Islet precursor cell (in vitro differentiated cells): ENCODE measurements around the gene LPAR2.
A peak's percentile ranks its signal among the peaks of the same experiment; 100 is the strongest.

ENCODE experiments used
- DNase-seq: peaks from one replicate; pipeline ENCODE4 v3.0.0-alpha.2; 2018

LPAR2 gene

GRCh38 chr19:19592690-19593089 lies 35.3 kb downstream of the LPAR2 start:
- DNase-seq: no peak

- peak; percentile 91 for DNase-seq
Observed at GRCh38 chr19:19591133-19591825, 36.7 kb downstream of the LPAR2 start.

GRCh38 chr19:19588546-19588945 lies 39.5 kb downstream of the LPAR2 start:
- DNase-seq: no peak

- DNase-seq: no peak
Observed at GRCh38 chr19:19587771-19588170, 40.2 kb downstream of the LPAR2 start.

GRCh38 chr19:19584356-19584755 lies 43.7 kb downstream of the LPAR2 start:
- no peak for DNase-seq

- no peak for DNase-seq
Observed at GRCh38 chr19:19582471-19582870, 45.5 kb downstream of the LPAR2 start.

GRCh38 chr19:19581391-19581790 lies 46.6 kb downstream of the LPAR2 start:
- no peak for DNase-seq

- no peak for DNase-seq
Observed at GRCh38 chr19:19580418-19580817, 47.6 kb downstream of the LPAR2 start.

GRCh38 chr19:19579533-19580361 lies 48.3 kb downstream of the LPAR2 start:
- DNase-seq: no peak

- DNase-seq: no peak
Observed at GRCh38 chr19:19578252-19578651, 49.8 kb downstream of the LPAR2 start.

- DNase-seq: no peak
Observed at GRCh38 chr19:19575411-19575810, 52.6 kb downstream of the LPAR2 start.
